Measurements from ENCODE around the gene OR51A4.
"Not testable (repeated sequence)": the region's sequence is repeated elsewhere in the genome, so short reads cannot be mapped to it uniquely, and the experiment has no call there.

Gene OR51A4, protein sequence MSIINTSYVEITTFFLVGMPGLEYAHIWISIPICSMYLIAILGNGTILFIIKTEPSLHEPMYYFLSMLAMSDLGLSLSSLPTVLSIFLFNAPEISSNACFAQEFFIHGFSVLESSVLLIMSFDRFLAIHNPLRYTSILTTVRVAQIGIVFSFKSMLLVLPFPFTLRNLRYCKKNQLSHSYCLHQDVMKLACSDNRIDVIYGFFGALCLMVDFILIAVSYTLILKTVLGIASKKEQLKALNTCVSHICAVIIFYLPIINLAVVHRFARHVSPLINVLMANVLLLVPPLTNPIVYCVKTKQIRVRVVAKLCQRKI

DNA sequence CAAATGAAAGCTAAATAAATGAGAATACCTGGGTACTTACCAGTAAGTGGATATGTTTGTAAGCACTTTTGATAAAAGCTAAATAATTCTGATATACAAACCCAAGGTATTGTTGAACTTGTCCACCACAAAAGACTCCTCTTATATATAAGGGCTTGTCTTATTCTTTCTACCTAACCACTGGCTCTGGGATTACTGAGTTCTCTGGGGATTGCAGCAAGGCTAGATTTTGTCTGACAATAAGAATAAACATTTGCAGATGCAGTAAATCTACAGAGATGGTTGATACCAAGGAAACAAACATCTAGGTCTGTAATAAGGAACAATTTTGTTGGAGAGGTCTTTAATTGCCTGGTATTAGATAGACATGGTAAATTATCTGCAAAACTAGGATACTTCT, at the start of gene OR51A4:
Gene OR51A4, minus strand, starts transcription at position 101 of the 400 bp plus-strand sequence. CDS start 505 bp downstream, outside the sequence.
- DNase-seq (ENCODE audit: low read depth) = no peak

DNA sequence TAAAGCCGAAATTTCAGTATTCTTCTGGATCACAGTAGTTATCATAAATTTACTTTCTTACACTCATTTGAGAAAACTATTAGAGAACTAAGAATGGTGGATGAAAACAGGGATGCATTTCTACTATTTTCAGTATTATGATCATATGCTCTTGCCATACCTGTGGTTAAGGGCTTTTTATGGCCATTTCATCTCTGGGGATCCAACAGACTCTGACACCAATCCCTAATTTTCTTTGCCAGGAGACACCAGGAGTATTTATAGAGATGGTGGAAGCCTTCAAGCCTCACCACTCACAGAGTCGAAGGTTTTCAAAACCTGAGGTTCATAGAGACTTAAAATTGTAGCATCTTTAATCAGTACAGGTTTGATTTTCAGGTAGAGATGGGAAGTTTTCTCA, 47.1 kb upstream of the OR51A4 start, which contains the start of gene OR51L1:
Gene OR51L1, plus strand, starts transcription at position 301 of the 400 bp plus-strand sequence. CDS start 4,132 bp downstream, outside the sequence.
- DNase-seq (ENCODE audit: low read depth) = no peak

DNA sequence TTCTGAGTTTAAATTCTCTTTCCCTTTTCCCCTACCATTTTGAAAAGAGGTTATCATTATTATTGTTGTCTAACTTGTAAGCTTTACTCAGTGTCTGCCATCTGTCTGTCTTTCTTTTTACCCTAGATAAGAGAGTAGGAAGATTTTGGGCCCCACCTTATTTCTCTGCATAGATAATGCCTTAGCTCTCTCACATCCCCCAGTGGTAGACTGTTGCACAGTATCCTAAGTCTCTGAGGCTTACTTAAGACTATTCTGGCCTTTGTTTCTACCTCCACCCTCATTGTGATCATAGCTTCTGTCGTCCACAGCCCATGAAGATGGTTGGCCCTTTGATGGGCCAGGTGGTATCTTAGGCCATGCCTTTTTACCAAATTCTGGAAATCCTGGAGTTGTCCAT, 43.7 kb upstream of the OR51A4 start:
- no peak for DNase-seq (ENCODE audit: low read depth)

DNA sequence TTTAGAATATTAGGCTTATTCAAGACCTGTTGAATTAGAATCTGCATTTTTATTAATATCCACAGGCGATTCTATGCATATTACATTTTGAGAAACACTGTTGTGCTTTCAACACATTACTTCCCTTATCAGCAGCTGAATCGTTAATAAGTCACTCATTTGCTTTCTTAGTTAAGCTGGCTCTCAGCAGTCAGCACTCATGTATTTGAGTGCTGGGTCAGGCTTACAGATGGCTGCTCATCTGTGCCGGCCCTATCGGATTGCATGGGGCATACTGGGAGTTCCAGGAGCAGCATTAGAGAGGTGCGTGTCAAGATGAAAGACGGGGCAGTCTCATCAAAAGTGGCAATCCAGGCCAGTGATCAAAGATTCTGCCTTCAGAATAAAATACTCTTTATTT, 36.4 kb upstream of the OR51A4 start:
- no peak for DNase-seq (ENCODE audit: low read depth)

DNA sequence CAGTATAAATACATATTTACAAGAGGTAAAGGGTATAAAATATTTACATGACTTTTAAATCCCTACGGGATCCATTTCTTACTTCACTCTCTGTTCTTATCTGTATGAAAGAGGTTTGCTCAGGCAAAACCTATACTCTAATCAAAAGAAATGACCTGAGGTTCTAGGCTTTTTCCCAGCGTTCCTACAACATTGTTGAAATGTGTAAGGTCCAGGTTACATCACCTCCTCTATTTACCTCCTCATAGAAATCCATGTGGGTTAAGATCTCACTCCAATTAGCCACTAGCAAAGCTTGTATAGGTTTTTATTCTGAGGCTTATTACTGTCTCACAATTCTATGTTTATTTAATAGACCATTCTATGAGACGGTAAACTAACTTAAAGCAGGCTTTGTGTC, 35.3 kb upstream of the OR51A4 start:
- DNase-seq (ENCODE audit: low read depth) = no peak

DNA sequence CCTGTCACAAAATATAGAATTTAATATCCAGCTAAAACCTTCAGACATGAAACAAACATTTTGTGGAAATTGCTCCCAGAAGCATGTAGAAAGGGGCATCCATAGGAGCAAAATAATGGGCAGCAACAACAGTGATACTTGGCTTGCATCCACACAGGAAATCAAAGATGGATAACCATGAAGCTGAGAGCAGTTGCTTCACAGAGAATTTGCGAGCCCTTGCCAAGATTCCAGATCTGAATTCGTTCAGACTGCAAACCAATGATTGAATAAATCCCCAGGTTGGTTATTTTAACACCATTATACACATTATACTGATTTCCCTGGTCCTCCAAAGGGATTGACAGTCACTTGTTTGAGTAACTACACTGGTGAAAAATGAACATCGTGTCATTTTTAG, 31.6 kb upstream of the OR51A4 start:
- DNase-seq (ENCODE audit: low read depth) = no peak

DNA sequence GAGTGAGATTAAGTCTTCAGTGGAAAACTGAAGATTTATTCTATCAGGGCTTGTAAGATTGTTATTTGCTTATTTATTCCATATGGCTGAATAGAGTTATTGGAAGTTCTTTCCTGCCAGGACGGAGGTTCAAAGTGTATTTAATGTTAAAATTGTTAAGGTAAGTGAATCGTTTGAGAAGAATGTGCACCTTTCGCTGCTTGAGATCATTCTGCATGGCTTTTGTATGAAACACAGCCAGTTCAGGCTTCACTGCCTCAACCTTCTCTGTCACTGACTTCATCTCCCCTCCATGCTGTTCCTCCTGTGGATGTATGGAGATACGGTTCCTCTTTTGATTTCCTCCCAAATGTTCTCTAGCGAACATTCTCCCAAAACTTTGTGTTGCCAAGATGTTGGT, 28.0 kb upstream of the OR51A4 start:
- no peak for DNase-seq (ENCODE audit: low read depth)

DNA sequence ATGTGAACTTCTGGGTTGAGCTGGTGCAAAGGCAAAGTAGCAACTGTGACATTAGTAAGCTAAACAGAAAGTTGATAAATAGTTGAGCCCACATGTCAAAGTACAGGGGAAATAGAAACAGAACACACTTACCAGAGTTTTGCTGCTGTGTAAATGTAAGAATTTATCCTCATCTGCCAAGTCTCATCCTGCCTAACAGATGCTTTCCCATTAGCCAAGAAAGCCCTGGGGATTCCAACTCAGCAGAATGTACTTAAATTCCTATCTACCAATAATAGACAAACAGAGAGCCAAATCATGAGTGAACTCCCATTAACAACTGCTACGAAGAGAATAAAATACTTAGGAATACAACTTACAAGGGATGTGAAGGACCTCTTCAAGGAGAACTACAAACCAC, 15.4 kb upstream of the OR51A4 start:
- DNase-seq (ENCODE audit: low read depth) = no peak

DNA sequence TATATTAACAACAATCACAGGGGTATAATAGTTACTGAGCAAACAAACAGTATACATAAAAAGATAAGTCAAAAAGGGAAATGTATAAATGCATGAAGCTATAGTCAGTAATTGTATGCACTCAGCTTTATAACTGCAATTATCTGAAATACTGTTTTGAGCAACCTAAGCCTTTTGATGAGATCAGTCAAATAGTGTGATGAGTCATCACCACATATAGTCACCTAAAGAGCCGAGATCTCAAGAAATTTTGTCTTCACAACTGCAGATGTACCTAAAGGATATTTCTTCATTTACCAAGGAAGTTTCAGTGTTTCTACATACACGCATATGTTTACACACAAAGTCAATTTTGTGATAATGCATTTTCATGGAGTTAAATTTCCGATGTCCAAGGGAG, 13.5 kb upstream of the OR51A4 start:
- no peak for DNase-seq (ENCODE audit: low read depth)

DNA sequence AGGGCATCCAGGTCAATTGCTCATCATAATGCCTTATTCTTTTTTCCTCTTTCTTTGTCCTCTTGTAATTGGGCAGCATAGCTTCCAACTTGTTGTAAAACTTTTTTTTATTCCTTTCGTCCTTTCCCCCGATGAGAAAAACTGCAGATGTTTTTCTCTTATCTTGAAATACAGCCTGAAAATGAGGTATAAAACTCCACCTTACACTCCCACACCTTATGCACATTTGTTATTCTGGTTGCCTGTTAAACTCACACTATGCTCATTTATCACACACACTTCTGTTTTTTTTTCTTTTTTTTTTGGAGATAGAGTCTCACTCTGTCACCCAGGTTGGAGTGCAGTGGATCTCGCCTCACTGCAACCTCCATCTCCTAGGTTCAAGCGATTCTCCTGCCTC, 10.0 kb upstream of the OR51A4 start:
- DNase-seq (ENCODE audit: low read depth) = no peak

DNA sequence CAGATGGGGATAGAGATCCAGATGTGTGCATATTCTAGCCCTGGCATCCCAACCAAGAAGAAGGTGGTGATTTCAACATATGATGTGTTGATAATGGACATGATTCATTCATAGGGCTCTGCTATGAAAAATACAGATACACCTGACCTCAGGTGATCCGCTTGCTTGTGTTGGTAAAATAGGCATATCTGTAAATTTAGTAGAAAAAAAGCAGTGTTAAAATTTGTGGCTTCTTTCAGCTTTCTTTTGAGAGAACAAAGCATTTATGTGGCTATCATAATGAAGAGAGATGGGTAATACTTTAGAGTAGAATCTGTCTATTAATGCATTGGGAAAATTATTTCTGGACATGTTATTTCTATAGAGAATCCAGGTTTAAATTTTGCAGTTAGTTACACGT, 8.2 kb upstream of the OR51A4 start, which contains the start of gene OR51A2:
Gene OR51A2, minus strand, starts transcription at position 101 of the 400 bp plus-strand sequence. Its CDS starts 0 bp downstream, at position 101.
- not testable (repeated sequence) for DNase-seq (ENCODE audit: low read depth)

DNA sequence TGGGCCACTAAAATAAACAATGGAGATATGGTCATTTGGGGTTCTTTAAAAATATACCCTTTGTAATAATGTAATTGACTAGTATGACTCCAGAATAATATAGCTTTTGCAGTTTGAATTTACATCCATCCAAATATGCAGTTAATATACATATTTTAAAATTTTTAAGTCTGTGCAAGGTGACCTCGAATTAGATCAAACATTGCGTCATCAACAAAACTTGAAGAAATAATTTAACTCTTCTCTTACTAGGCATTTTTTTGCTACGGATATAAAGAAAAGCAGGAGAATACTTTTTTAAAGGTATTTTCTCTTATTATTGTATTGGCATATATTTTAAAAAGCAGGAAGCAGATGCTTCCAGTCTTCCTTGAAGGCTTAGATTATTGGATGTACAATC, 10.7 kb downstream of the OR51A4 start:
- DNase-seq (ENCODE audit: low read depth) = no peak

DNA sequence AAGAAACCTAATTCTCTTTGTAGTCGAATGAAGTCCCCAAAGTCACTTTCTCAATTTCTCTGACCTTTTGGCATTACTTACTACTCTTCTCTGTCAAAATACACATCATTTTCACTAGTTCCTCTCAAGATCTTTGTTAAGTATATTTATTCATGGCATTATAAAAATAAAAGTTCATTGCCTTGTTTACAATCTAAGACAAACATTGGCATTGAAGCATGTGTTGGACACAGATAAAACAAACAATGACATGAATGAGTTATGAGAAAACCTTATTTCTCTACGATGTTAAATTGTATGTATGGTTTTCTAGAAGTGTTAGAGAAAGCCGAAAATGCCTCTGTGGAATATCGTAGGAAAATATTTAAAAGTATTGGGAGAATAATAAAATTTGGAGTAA, 14.7 kb downstream of the OR51A4 start:
- DNase-seq (ENCODE audit: low read depth) = no peak

DNA sequence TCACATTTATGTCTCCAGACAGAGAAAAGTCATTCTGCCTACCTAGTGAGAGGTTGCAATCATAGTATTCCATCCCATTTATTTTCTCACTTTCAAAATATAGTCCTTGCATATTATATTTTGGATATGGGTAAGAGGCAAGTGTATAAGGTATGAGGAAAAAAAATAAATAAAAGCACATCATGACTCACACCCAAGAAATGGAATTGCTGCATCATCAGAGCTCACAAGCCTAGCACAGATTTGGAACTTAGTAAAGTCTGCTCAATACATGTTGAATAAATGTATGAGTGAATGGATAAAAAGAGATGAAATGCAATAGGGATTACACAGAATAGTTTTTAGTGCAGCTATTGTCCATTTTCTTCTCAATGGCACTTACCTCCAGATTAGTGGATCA, 20.8 kb downstream of the OR51A4 start:
- no peak for DNase-seq (ENCODE audit: low read depth)

DNA sequence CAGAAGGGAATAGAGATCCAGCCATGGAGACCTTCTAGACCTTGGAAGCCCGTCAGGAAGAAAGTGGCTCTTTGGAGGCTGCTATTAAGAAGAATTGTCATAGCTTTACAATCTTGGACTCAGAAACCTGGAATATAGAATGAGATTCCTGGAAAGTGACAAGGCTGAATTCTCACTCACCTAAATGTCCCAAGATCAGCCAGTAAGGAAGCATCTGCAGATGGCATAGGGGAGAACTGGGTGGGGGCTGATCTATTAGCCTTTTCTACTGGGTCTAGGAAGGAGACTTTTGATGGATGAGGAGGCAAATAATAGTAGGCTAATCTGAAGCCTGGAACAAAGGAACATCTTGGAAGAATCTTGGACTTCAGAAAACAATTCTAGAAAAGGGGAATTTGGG, 23.2 kb downstream of the OR51A4 start, which contains the start of gene OR51G1:
Gene OR51G1, minus strand, starts transcription at position 101 of the 400 bp plus-strand sequence. Its CDS starts 0 bp downstream, at position 101.
- DNase-seq (ENCODE audit: low read depth) = no peak

DNA sequence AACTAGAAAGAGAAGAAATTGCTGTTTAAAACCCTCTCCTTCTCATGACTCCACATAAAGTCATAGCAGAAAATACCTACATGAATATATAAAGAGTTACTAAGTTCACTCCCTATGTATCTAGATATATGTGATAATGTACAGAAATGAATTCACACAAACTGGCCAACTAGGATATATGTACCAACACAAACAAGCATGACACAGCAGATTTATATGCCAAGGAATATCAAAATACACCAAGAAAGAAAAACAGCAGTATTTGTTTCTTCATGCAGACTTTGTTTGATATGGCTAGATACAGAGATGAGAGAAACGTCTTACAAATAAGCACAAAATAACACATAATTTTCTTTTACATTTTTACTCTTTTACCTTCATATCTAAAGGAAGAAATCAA, 25.1 kb downstream of the OR51A4 start:
- no peak for DNase-seq (ENCODE audit: low read depth)

DNA sequence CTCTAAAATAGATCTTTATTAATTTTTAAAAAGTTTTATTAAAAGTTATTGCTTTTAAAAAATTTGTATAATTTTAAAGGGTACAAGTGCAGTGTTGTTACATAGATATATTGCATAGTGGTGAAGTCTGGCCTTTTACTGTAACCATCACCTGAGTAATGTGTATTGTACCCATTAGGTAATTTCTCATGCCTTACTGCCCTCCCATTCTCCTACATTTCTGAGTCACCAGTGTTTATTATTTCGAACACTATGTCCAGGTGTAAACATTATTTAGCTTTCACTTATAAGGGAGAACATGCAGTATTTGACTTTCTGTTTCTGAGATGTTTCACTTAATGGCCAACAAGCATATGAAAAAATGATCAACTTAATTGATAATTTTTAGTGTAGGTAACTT, 25.6 kb downstream of the OR51A4 start:
- DNase-seq (ENCODE audit: low read depth) = no peak

DNA sequence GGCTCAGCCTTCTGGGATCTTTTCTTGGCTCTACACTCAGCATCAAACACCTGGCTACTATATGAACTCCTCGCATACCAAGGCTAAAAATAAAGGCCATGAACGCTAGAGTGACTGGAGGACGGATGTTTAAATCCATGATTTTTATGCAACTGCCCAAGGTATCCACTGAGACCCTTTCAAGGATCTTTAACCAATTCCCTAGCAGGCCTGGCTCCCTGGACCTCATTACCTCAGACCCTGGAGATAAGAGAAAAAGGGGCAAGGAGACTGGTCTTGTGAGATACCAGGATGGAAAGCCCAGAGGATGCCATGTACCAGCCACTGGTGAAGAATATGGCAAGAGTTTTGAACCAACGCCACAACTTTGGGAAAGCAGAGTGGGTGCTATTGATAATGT, 28.2 kb downstream of the OR51A4 start, which contains the start of gene OR51G2:
Gene OR51G2, minus strand, starts transcription at position 101 of the 400 bp plus-strand sequence. CDS start 3,687 bp downstream, outside the sequence.
- no peak for DNase-seq (ENCODE audit: low read depth)

DNA sequence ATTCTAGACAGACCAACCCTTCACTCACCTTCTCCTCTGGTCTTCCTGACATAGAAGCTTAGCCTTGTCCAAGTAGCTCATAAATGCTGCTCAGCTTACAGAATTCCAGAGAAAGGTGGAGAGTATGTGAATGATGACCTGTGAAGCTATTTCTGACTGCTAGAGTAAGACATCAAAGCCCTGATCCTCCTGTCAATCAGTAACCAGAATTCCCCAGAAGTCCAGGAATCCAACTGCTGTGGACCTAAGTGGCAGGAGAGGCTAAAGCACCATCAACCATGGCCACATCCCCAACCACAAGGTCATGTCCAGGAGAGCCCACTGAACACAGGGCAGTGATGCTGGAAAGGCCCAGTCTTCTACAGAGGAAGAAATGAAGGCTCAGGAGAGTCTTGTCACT, 30.8 kb downstream of the OR51A4 start:
- DNase-seq (ENCODE audit: low read depth) = no peak

DNA sequence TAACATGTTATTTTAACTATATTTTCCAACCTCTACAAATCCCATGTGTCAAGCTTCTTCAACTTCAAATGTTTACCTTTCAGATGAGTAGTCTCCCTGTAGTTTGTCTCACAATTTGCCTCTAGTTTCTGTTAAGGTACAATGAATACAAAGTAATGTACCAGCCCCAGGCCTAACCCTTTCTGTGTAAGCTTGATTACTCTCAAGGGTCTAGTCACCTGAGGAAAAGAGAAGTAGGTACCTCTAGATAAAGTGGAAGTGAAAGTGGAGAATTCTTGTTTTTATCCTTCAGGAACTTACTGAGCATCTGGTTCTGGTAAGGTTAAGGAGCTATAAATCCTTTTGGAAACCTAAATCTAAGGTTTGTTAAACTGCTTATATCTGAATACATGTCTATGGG, 43.9 kb downstream of the OR51A4 start, which contains the start of gene OR51A7:
Gene OR51A7, plus strand, starts transcription at position 300 of the 400 bp plus-strand sequence. CDS start 3,587 bp downstream, outside the sequence.
- DNase-seq (ENCODE audit: low read depth) = no peak
